A549 (cell line): ENCODE results near the gene TCF4. TPM values are rescaled to one million over a fixed set of nuclear protein-coding genes. Genes with fewer than 3 reads are reported as not detected.
"Not testable (repeated sequence)": the region's sequence is repeated elsewhere in the genome, so short reads cannot be mapped to it uniquely, and the experiment has no call there.

Source experiments
- ATAC-seq, 2 experiments: fragments of 200-7000 bp in 1 of 2; fragments of >200 bp in 1 of 2; cut with Nextera tagmentation in 1 of 2; cut with Tn5 transposase in 1 of 2; 3 replicates each; pipeline versions ENCODE4 v1.8.0 to v1.9.1; 2018 to 2020; ENCODE audit warnings: mild to moderate bottlenecking in 1 of 2, moderate library complexity in 1 of 2
- CTCF ChIA-PET: fragments of 300-600 bp; sonication (Branson Sonifier 250); formaldehyde crosslinking; extraction: SDS; loops from one replicate; lab custom pipeline; 2021; ENCODE audit warnings: antibody characterized with exemption, inconsistent platforms; lab: Yijun Ruan, JAX
- POLR2A ChIA-PET: fragments of 350-600 bp; formaldehyde crosslinking; extraction: SDS; loops from one replicate; lab custom pipeline; 2021; ENCODE audit warnings: antibody characterized with exemption, inconsistent platforms; lab: Yijun Ruan, JAX
- DNase-seq, 2 experiments: peaks; one replicate each; pipeline versions ENCODE4 v3.0.0 to v3.0.0-alpha.2; 2011 to 2016; ENCODE audit warnings: low read depth in 1 of 2, low spot score in 1 of 2
- FAIRE-seq: peaks from 2 replicates; lab custom pipeline; 2011; peaks lifted over from hg19 to GRCh38; lab: Jason Lieb, UNC
- H3K27ac ChIP-seq, 2 experiments: fragments of >200 bp; sonication (Bioruptor Twin); formaldehyde crosslinking; 3 replicates each; pipeline ENCODE4 v1.5.1; 2016 to 2017
- H3K4me1 ChIP-seq: fragments of >200 bp; sonication (Bioruptor Twin); formaldehyde crosslinking; 3 replicates; pipeline ENCODE4 v1.6.1; 2016
- H3K4me2 ChIP-seq: fragments of >200 bp; sonication (Bioruptor Twin); formaldehyde crosslinking; 3 replicates; pipeline ENCODE4 v1.6.1; 2016
- H3K4me3 ChIP-seq: fragments of >200 bp; sonication (Bioruptor Twin); formaldehyde crosslinking; 3 replicates; pipeline ENCODE4 v1.5.1; 2016
- H3K9me3 ChIP-seq: fragments of >200 bp; sonication (Bioruptor Twin); formaldehyde crosslinking; 3 replicates; pipeline ENCODE4 v1.6.1; 2016
- CBX8 ChIP-seq: fragments of 200-600 bp; sonication (generic); IDR thresholded peaks from 2 replicates; pipeline ENCODE4 v1.6.1; 2016
- CEBPB ChIP-seq, 2 experiments: fragments of >200 bp in 1 of 2; sonication (Bioruptor Twin) in 1 of 2; formaldehyde crosslinking in 1 of 2; IDR thresholded peaks; 2 replicates each; pipeline ENCODE4 v1.6.1; 2012 to 2016
- CHD2 ChIP-seq: fragments of 150-350 bp; IDR thresholded peaks from 2 replicates; pipeline ENCODE4 v1.6.1; 2014; ENCODE audit warnings: low read length; ENCODE audit not compliant: partially characterized antibody
- EHMT2 ChIP-seq: fragments of 200-600 bp; sonication (generic); IDR thresholded peaks from 2 replicates; pipeline ENCODE4 v1.6.1; 2016; ENCODE audit warnings: antibody characterized with exemption, low read depth, mild to moderate bottlenecking, moderate library complexity
- ELK1 ChIP-seq: fragments of 150-350 bp; IDR thresholded peaks from 2 replicates; pipeline ENCODE4 v1.6.1; 2014; ENCODE audit warnings: low read depth, mild to moderate bottlenecking, low read length
- FOXS1 ChIP-seq: fragments of 250-450 bp; sonication (Bioruptor Pico); IDR thresholded peaks from 2 replicates; pipeline ENCODE4 v1.5.0; 2020; ENCODE audit warnings: mild to moderate bottlenecking, moderate library complexity
- HDAC2 ChIP-seq: fragments of 200-600 bp; sonication (generic); IDR thresholded peaks from 2 replicates; pipeline ENCODE4 v1.6.1; 2016
- HES2 ChIP-seq: fragments of >200 bp; sonication (Bioruptor Twin); formaldehyde crosslinking; IDR thresholded peaks from 2 replicates; pipeline ENCODE4 v1.6.1; 2016
- JUN ChIP-seq, 2 experiments: fragments of >200 bp; sonication (Bioruptor Twin); formaldehyde crosslinking; IDR thresholded peaks; 2 replicates in 1 of 2; 3 replicates in 1 of 2; pipeline ENCODE4 v1.6.1; 2016 to 2017
- MAFK ChIP-seq: fragments of 450-650 bp; IDR thresholded peaks from 2 replicates; pipeline ENCODE4 v1.6.1; 2014; ENCODE audit not compliant: partially characterized antibody
- MYC ChIP-seq: IDR thresholded peaks from 2 replicates; pipeline ENCODE4 v1.6.1; 2012; ENCODE audit warnings: mild to moderate bottlenecking, inconsistent platforms, low read length, improper control_type of control experiment, borderline replicate concordance
- NFE2L2 ChIP-seq: fragments of 150-350 bp; conservative IDR thresholded peaks from 2 replicates; pipeline ENCODE4 v1.6.1; 2014; ENCODE audit warnings: low read length
- NPAS2 ChIP-seq: fragments of 250-450 bp; sonication (Bioruptor Pico); IDR thresholded peaks from 2 replicates; pipeline ENCODE4 v1.8.0; 2022; ENCODE audit warnings: mild to moderate bottlenecking, moderate library complexity, borderline replicate concordance
- NR3C1 ChIP-seq: fragments of >200 bp; sonication (Bioruptor Twin); formaldehyde crosslinking; IDR thresholded peaks from 3 replicates; pipeline ENCODE4 v1.6.1; 2017
- RFX5 ChIP-seq: fragments of 450-650 bp; IDR thresholded peaks from 2 replicates; pipeline ENCODE4 v1.7.1; 2014; ENCODE audit warnings: antibody characterized with exemption, mild to moderate bottlenecking, moderate library complexity
- RNF2 ChIP-seq: fragments of 200-600 bp; sonication (generic); IDR thresholded peaks from 2 replicates; pipeline ENCODE4 v1.6.1; 2016; ENCODE audit warnings: low read depth, mild to moderate bottlenecking, antibody characterized with exemption, moderate library complexity, borderline replicate concordance
- SMC3 ChIP-seq: fragments of >200 bp; sonication (Bioruptor Twin); formaldehyde crosslinking; IDR thresholded peaks from 3 replicates; pipeline ENCODE4 v1.6.1; 2018; ENCODE audit warnings: inconsistent platforms
- SREBF2 ChIP-seq: fragments of 450-650 bp; IDR thresholded peaks from 2 replicates; pipeline ENCODE4 v1.6.1; 2014; ENCODE audit warnings: mild to moderate bottlenecking, moderate library complexity
- WGBS: methylation state at CpG from one replicate; pipeline ENCODE4 v1.1.6; 2017; ENCODE audit errors: missing lambda C conversion rate; 5-methylcytosine and 5-hydroxymethylcytosine counted together
- polyA plus RNA-seq, 4 experiments: library from polyadenylated mRNA; depleted of rRNA in 3 of 4; stranded (reverse); fragments of >200 nt; fragmentation: RNase III in 1 of 4; extraction: RNeasy Plus Mini Kit Qiagen cat#74134 plus additional on column Dnase treatment in 1 of 4; gene quantifications; 2 replicates in 3 of 4; 3 replicates in 1 of 4; pipeline ENCODE4 v1.2.3, GENCODE V29; 2011 to 2017
- TF ChIP-seq, protein P1 (sequence below): fragments of 200-600 bp; sonication (generic); IDR thresholded peaks from 2 replicates; pipeline ENCODE4 v1.6.1; 2016; ENCODE audit warnings: antibody characterized with exemption, mild to moderate bottlenecking, moderate library complexity
- TF ChIP-seq, protein P2 (sequence below): fragments of 450-650 bp; IDR thresholded peaks from 2 replicates; pipeline ENCODE4 v1.6.1; 2014; ENCODE audit warnings: antibody characterized with exemption
- TF ChIP-seq, protein P3 (sequence below): fragments of 250-450 bp; sonication (Bioruptor Pico); IDR thresholded peaks from 2 replicates; pipeline ENCODE4 v1.5.0; 2021; ENCODE audit warnings: mild to moderate bottlenecking, moderate library complexity, borderline replicate concordance

TCF4 gene
- polyA plus RNA-seq, 2 of the 4 experiments (the other 2 are of a cell fraction) = 3.0 to 4.0 TPM

DNA sequence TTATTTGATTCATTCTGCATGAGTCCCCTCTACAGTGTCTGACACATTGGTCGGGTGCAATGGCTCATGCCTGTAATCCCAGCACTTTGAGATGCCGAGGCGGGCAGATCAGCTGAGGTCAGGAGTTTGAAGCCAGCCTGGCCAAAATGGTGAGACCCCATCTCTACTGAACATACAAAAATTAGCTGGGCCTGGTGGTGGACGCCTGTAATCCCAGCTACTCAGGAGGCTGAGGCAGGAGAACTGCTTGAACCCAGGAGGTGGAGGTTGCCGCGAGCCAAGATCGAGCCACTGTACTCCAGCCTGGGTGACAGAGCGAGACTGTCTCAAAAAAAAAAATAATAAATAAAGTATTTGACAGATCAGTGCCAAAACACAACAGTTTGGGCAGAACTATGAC, 118.9 kb downstream of the TCF4 start:
- H3K27ac ChIP-seq, CTCF ChIA-PET, POLR2A ChIA-PET, H3K4me3 ChIP-seq, DNase-seq, H3K4me1 ChIP-seq, H3K9me3 ChIP-seq, FAIRE-seq, H3K4me2 ChIP-seq, ATAC-seq: not testable (repeated sequence)
- WGBS = 73% methylated on average over 8 of the region's 8 CpGs

DNA sequence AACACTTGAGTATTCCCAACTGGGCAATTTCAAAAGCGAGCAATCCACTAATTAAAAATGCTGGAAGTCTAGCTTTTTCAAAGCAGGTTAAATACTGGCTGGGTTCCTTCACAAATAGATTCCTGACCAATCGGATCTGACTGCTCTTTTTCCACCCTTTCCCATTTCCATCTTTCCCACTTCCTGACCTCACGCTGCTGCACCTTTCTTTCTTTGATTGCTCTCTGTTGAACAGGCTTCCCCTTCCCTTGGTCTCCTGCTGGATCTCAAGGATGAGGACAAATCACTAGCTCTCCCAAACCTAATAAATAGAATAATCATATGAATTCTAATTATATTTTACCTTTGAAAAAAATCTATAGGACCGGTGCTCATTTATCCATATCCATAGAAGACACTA, 121.2 kb downstream of the TCF4 start:
- WGBS = 67% methylated on average over 4 of the region's 4 CpGs
- DNase-seq = no peak
- TF ChIP-seq NR3C1 = no peak
- no peak for TF ChIP-seq RNF2
- no peak for TF ChIP-seq JUN (IDR thresholded peaks at IDR 0.05)

GRCh38 chr18:55465313-55465712, 122.7 kb downstream of the TCF4 start:
- ATAC-seq = no peak

More for the DNA sequence above, 121.2 kb downstream of the TCF4 start:
- FAIRE-seq = no peak
- Histone ChIP-seq H3K27ac (no peak overlapping the region), H3K4me1 (no peaks in the 10 kb centered on the region), H3K9me3 (no peaks in the 10 kb centered on the region), H3K4me2 (no peak overlapping the region), H3K4me3 (no peak overlapping the region)
- ChIA-PET POLR2A (no interaction called here), CTCF (interaction anchor here (0.8 kb wide), 1 partner anchor 37 kb away, joined by 3 read pairs; no protein-coding TSS in a partner anchor)
- no peak for ATAC-seq

More at GRCh38 chr18:55465313-55465712, 122.7 kb downstream of the TCF4 start:
- 62% methylated on average over 2 of the region's 2 CpGs for WGBS
- no peak for DNase-seq
- POLR2A ChIA-PET = no interaction called here
- Histone ChIP-seq H3K4me1 (no peaks in the 10 kb centered on the region), H3K27ac (no peak overlapping the region), H3K9me3 (no peaks in the 10 kb centered on the region), H3K4me3 (no peak overlapping the region), H3K4me2 (no peak overlapping the region)
- CTCF ChIA-PET = no interaction called here
- TF ChIP-seq NPAS2 (CRISPR knock-in tag) = no peak
- TF ChIP-seq, protein P1, sequence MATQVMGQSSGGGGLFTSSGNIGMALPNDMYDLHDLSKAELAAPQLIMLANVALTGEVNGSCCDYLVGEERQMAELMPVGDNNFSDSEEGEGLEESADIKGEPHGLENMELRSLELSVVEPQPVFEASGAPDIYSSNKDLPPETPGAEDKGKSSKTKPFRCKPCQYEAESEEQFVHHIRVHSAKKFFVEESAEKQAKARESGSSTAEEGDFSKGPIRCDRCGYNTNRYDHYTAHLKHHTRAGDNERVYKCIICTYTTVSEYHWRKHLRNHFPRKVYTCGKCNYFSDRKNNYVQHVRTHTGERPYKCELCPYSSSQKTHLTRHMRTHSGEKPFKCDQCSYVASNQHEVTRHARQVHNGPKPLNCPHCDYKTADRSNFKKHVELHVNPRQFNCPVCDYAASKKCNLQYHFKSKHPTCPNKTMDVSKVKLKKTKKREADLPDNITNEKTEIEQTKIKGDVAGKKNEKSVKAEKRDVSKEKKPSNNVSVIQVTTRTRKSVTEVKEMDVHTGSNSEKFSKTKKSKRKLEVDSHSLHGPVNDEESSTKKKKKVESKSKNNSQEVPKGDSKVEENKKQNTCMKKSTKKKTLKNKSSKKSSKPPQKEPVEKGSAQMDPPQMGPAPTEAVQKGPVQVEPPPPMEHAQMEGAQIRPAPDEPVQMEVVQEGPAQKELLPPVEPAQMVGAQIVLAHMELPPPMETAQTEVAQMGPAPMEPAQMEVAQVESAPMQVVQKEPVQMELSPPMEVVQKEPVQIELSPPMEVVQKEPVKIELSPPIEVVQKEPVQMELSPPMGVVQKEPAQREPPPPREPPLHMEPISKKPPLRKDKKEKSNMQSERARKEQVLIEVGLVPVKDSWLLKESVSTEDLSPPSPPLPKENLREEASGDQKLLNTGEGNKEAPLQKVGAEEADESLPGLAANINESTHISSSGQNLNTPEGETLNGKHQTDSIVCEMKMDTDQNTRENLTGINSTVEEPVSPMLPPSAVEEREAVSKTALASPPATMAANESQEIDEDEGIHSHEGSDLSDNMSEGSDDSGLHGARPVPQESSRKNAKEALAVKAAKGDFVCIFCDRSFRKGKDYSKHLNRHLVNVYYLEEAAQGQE = no peak
- no peak for TF ChIP-seq EHMT2
- no peak for TF ChIP-seq CHD2
- no peak for TF ChIP-seq CEBPB (IDR thresholded peaks at IDR 0.05)
- TF ChIP-seq, protein P2, sequence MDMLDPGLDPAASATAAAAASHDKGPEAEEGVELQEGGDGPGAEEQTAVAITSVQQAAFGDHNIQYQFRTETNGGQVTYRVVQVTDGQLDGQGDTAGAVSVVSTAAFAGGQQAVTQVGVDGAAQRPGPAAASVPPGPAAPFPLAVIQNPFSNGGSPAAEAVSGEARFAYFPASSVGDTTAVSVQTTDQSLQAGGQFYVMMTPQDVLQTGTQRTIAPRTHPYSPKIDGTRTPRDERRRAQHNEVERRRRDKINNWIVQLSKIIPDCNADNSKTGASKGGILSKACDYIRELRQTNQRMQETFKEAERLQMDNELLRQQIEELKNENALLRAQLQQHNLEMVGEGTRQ = no peak
- no peak for TF ChIP-seq MAFK
- TF ChIP-seq NFE2L2 = no peak
- TF ChIP-seq MYC = no peak
- TF ChIP-seq ELK1 = no peak
- TF ChIP-seq HDAC2 = no peak
- TF ChIP-seq SMC3 = no peak
- TF ChIP-seq SREBF2 = no peak
- no peak for TF ChIP-seq HES2
- TF ChIP-seq RFX5 = no peak
- TF ChIP-seq CBX8 = no peak
- TF ChIP-seq, protein P3, sequence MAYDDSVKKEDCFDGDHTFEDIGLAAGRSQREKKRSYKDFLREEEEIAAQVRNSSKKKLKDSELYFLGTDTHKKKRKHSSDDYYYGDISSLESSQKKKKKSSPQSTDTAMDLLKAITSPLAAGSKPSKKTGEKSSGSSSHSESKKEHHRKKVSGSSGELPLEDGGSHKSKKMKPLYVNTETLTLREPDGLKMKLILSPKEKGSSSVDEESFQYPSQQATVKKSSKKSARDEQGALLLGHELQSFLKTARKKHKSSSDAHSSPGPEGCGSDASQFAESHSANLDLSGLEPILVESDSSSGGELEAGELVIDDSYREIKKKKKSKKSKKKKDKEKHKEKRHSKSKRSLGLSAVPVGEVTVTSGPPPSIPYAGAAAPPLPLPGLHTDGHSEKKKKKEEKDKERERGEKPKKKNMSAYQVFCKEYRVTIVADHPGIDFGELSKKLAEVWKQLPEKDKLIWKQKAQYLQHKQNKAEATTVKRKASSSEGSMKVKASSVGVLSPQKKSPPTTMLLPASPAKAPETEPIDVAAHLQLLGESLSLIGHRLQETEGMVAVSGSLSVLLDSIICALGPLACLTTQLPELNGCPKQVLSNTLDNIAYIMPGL = no peak
- no peak for TF ChIP-seq FOXS1 (CRISPR knock-in tag)
- FAIRE-seq = no peak
